ENCODE results near the gene EXOC3L2. TPM values are rescaled to one million over a fixed set of nuclear protein-coding genes. Genes with fewer than 3 reads are reported as not detected.
"Not testable (repeated sequence)": the region's sequence is repeated elsewhere in the genome, so short reads cannot be mapped to it uniquely, and the experiment has no call there.

EXOC3L2 gene
- total RNA-seq, 1 donor from 2014 or later, result not detected

DNA sequence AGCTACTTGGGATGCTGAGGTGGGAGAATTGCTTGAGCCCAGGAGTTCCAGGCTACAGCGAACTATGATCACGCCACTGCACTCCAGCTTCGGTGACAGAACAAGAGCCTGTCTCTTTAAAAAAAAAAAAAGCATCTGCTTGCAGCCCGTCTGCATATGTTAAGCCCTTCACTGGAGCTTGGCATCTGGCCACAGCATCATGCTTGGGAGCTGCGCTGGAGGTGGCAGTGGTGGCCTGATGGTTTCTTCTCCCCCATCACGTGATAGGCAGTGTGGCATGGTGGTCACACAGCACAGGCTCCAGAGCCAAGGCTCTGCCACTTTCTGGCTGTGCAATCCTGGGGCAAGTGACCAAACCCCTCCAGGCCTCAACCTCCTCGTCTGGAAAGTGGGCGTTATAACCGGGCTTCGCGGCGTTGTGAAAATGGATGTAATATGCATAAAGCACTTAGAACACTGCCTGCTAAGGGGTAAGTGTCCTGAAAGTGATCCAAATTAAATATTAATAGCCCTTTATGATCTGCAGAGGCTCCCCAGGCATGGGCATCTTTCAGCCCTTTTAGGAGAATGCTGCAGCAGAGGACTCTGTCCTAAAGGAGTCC, 30.3 kb upstream of the EXOC3L2 start:
- DNase-seq (no peak), ATAC-seq (ENCODE audit: low read depth) (no peak)
- intact Hi-C loops (cut with micrococcal nuclease), result no loop called here
- no peak overlapping the region for H3K4me3 Mint-ChIP-seq
- no peak overlapping the region for H3K27ac Mint-ChIP-seq
- CTCF ChIA-PET, result no interaction called here
- POLR2A ChIA-PET, result no interaction called here
- H3K9me3 Mint-ChIP-seq, result no peaks in the 10 kb centered on the region
- peaks cover 70% of the 10 kb centered on the region for H3K36me3 Mint-ChIP-seq (ENCODE audit: low read depth)
- no peaks in the 10 kb centered on the region for H3K27me3 Mint-ChIP-seq
- no peaks in the 10 kb centered on the region for H3K4me1 Mint-ChIP-seq
- TF ChIP-seq, protein P1, sequence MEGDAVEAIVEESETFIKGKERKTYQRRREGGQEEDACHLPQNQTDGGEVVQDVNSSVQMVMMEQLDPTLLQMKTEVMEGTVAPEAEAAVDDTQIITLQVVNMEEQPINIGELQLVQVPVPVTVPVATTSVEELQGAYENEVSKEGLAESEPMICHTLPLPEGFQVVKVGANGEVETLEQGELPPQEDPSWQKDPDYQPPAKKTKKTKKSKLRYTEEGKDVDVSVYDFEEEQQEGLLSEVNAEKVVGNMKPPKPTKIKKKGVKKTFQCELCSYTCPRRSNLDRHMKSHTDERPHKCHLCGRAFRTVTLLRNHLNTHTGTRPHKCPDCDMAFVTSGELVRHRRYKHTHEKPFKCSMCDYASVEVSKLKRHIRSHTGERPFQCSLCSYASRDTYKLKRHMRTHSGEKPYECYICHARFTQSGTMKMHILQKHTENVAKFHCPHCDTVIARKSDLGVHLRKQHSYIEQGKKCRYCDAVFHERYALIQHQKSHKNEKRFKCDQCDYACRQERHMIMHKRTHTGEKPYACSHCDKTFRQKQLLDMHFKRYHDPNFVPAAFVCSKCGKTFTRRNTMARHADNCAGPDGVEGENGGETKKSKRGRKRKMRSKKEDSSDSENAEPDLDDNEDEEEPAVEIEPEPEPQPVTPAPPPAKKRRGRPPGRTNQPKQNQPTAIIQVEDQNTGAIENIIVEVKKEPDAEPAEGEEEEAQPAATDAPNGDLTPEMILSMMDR (IDR thresholded peaks at IDR 0.05), result no peak

DNA sequence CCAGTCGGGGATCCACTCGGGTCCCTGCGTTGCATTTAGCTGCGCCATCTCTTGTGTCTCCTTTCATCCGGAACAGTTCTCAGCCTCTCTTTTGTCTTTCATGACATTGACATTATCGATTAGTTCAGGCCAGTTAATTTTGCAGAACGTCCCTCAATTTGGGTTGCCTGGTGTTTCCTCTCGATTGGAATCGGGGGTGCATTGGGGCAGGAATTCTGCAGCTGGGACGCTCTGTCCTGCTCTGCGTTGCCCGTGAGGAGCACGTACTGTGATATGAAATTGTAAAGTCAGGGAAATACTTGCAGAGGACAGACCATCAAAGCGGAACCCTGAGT, 28.3 kb upstream of the EXOC3L2 start:
- H3K36me3 Mint-ChIP-seq (ENCODE audit: low read depth), result peaks cover 64% of the 10 kb centered on the region
- POLR2A ChIA-PET, result no interaction called here
- H3K4me1 Mint-ChIP-seq, result no peaks in the 10 kb centered on the region
- CTCF ChIA-PET, result no interaction called here
- H3K9me3 Mint-ChIP-seq, result no peaks in the 10 kb centered on the region
- DNase-seq, result no peak
- no peaks in the 10 kb centered on the region for H3K27me3 Mint-ChIP-seq
- intact Hi-C loops (cut with micrococcal nuclease), result no loop called here
- no peak for ATAC-seq (ENCODE audit: low read depth)
- H3K4me3 Mint-ChIP-seq, result no peak overlapping the region
- H3K27ac Mint-ChIP-seq, result no peak overlapping the region
- TF ChIP-seq, protein P1 (IDR thresholded peaks at IDR 0.05), result no peak

DNA sequence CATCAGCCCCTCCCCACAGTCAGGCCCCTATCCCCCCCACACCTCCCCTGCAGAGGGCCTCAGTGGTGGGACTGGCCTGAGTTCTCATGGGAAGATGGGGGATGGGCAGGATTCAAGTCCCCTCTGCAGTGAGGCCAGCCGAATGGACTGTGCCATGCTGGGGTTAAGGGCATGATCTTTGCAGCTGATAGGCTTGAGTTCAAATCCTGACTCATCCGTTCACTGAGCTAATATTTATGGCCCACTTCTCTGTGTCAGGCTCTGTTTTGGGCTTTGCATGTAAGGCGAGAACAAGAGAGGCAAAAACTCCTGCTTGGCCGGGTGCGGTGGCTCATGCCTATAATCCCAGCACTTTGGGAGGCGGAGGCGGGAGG, 26.5 kb upstream of the EXOC3L2 start:
- Mint-ChIP-seq H3K27me3 (no peaks in the 10 kb centered on the region), H3K36me3 (ENCODE audit: low read depth) (peaks cover 57% of the 10 kb centered on the region), H3K4me1 (no peaks in the 10 kb centered on the region), H3K27ac (no peak overlapping the region), H3K4me3 (no peak overlapping the region), H3K9me3 (no peaks in the 10 kb centered on the region)
- no peak for DNase-seq
- POLR2A ChIA-PET, result no interaction called here
- CTCF ChIA-PET, result no interaction called here
- intact Hi-C loops (cut with micrococcal nuclease), result no loop called here
- TF ChIP-seq, protein P1 (IDR thresholded peaks at IDR 0.05), result no peak
- no peak for ATAC-seq (ENCODE audit: low read depth)

DNA sequence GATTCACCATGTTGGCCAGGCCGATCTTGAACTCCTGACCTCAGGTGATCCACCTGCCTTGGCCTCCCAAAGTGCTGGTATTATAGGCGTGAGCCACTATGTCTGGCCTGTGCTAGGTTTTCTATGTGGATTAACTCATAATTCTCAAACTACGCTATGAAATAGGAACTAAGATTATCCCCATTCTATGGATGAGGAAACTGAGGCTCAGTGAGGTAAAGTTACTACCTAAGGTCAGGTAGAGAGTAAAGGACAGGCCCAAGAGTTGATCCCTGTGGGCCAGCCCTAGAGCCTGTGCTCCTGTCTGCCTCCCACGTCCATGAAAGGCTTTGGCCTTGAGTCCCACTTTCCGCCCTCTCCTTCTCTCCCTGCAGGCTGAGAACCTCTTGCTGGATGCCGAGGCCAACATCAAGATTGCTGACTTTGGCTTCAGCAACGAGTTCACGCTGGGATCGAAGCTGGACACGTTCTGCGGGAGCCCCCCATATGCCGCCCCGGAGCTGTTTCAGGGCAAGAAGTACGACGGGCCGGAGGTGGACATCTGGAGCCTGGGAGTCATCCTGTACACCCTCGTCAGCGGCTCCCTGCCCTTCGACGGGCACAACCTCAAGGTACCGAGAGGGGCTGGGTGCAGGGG, 26.0 kb upstream of the EXOC3L2 start:
- CTCF ChIA-PET, result no interaction called here
- no peak for DNase-seq
- intact Hi-C loops (cut with micrococcal nuclease), result no loop called here

DNA sequence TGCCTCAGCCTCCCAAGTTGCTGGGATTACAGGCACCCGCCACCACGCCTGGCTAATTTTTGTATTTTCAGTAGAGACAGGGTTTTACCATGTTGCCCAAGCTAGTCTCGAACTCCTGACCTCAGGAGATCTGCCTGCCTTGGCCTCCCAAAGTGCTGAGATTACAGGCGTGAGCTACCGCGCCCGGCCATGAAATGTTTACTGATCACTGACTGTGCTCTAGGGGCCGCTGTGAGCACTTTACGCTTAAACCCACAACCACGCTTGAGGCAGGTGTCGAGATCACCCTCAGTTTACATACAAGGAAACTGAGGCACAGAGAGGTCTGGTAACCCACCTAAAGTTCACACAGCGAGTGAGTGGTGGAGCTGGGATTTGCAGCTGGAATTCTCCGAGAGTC, 24.7 kb upstream of the EXOC3L2 start:
- H3K9me3 Mint-ChIP-seq; H3K27ac Mint-ChIP-seq; H3K4me3 Mint-ChIP-seq; POLR2A ChIA-PET; H3K27me3 Mint-ChIP-seq; ATAC-seq (ENCODE audit: low read depth); DNase-seq; H3K4me1 Mint-ChIP-seq; CTCF ChIA-PET; intact Hi-C loops (cut with micrococcal nuclease): not testable (repeated sequence)
- peaks cover 52% of the 10 kb centered on the region for H3K36me3 Mint-ChIP-seq (ENCODE audit: low read depth)

More for the DNA sequence above, 26.0 kb upstream of the EXOC3L2 start:
- Mint-ChIP-seq H3K27ac (no peak overlapping the region), H3K4me3 (no peak overlapping the region), H3K36me3 (ENCODE audit: low read depth) (peaks cover 57% of the 10 kb centered on the region), H3K9me3 (no peaks in the 10 kb centered on the region), H3K4me1 (no peaks in the 10 kb centered on the region), H3K27me3 (no peaks in the 10 kb centered on the region)
- TF ChIP-seq, protein P1 (IDR thresholded peaks at IDR 0.05), result no peak
- ATAC-seq (ENCODE audit: low read depth), result no peak
- POLR2A ChIA-PET, result no interaction called here

DNA sequence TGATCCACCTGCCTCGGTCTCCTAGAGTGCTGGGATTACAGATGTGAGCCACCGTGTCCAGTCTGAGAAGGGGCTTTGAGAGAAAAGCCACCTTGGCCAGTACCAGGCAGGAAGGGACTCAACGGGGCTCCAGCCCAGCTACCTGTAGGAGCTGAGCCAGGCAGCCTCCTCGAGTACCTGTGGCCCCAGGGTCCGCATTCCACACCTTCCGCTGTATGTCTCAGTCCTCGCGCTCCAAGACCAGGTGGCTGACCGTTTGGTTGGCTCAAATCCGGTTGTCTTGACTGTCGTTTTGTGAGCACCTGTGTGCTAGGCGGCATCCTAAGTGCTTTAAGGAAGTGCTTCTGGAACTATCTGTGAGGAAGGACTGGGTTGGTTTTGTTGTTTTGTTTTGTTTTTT, 22.1 kb upstream of the EXOC3L2 start:
- H3K4me3 Mint-ChIP-seq, result no peak overlapping the region
- CTCF ChIA-PET, result no interaction called here
- peaks cover 27% of the 10 kb centered on the region for H3K36me3 Mint-ChIP-seq (ENCODE audit: low read depth)
- DNase-seq (no peak), ATAC-seq (ENCODE audit: low read depth) (no peak)
- POLR2A ChIA-PET, result no interaction called here
- no peaks in the 10 kb centered on the region for H3K9me3 Mint-ChIP-seq
- H3K27me3 Mint-ChIP-seq, result no peaks in the 10 kb centered on the region
- intact Hi-C loops (cut with micrococcal nuclease), result no loop called here
- no peak overlapping the region for H3K27ac Mint-ChIP-seq
- TF ChIP-seq, protein P1 (IDR thresholded peaks at IDR 0.05), result no peak
- no peaks in the 10 kb centered on the region for H3K4me1 Mint-ChIP-seq

Measured in activated B cell treated with CpG ODN at 0.5 μM for 24 hours (primary cell).